Stimulated activated naive CD4-positive, alpha-beta T cell (primary cell): ENCODE measurements around the gene CLCN2.

Experiments used
- DNase-seq, 6 experiments: peaks; one replicate each; lab custom pipeline; 2025; lab: John Stamatoyannopoulos, UW

The CLCN2 gene

GRCh38 chr3:184325715-184326369, 35.6 kb downstream of the CLCN2 start:
- DNase-seq: no peak

- DNase-seq: no peak
Measured at GRCh38 chr3:184325269-184325668, 36.1 kb downstream of the CLCN2 start.

- DNase-seq: no peak
Measured at GRCh38 chr3:184323696-184324095, 37.7 kb downstream of the CLCN2 start.

- DNase-seq: no peak
Measured at GRCh38 chr3:184322731-184323487, 38.5 kb downstream of the CLCN2 start.

- DNase-seq: no peak
Measured at GRCh38 chr3:184321666-184322065, 39.7 kb downstream of the CLCN2 start.

GRCh38 chr3:184320104-184320445, 41.3 kb downstream of the CLCN2 start:
- DNase-seq: no peak

GRCh38 chr3:184317201-184317600, 44.2 kb downstream of the CLCN2 start:
- no peak for DNase-seq

GRCh38 chr3:184316792-184317191, 44.6 kb downstream of the CLCN2 start:
- DNase-seq: no peak

- DNase-seq: peak in 2 of 6 experiments; percentile 9 to 28
Measured at GRCh38 chr3:184315871-184316661, 45.3 kb downstream of the CLCN2 start.

GRCh38 chr3:184315543-184315867, 45.9 kb downstream of the CLCN2 start:
- DNase-seq: peak in 2 of 6 experiments; percentile 36 to 48

- peak; percentile 50 to 69 (median 64) for DNase-seq
Measured at GRCh38 chr3:184314700-184315542, 46.5 kb downstream of the CLCN2 start.

- DNase-seq: peak; percentile 86 to 90 (median 88)
Measured at GRCh38 chr3:184314363-184314699, 47.1 kb downstream of the CLCN2 start, which contains the start of gene EIF4G1. Gene EIF4G1 (plus strand): TSS chr3:184314606. CDS start chr3:184315797, 1,191 bp downstream.

GRCh38 chr3:184311633-184312032, 49.8 kb downstream of the CLCN2 start:
- no peak for DNase-seq

- DNase-seq: no peak
Measured at GRCh38 chr3:184308744-184309143, 52.7 kb downstream of the CLCN2 start.

GRCh38 chr3:184307915-184308314, 53.5 kb downstream of the CLCN2 start:
- DNase-seq: no peak

GRCh38 chr3:184306341-184306972, 54.9 kb downstream of the CLCN2 start:
- no peak for DNase-seq

GRCh38 chr3:184305577-184305976, 55.8 kb downstream of the CLCN2 start:
- no peak for DNase-seq

GRCh38 chr3:184300378-184300720, 61.1 kb downstream of the CLCN2 start:
- DNase-seq: no peak

- no peak for DNase-seq
Measured at GRCh38 chr3:184299488-184300377, 61.7 kb downstream of the CLCN2 start.

- peak; percentile 93 to 97 (median 96) for DNase-seq
Measured at GRCh38 chr3:184298759-184299487, 62.5 kb downstream of the CLCN2 start, which contains the start of gene PSMD2. Gene PSMD2 (plus strand): TSS chr3:184299241. CDS start chr3:184299267, 26 bp downstream.
